Measurements from ENCODE around the gene GTPBP1. TPM values are rescaled to one million over a fixed set of nuclear protein-coding genes. Genes with fewer than 3 reads are reported as not detected.

Gene GTPBP1
- total RNA-seq, 4 donors from 2014 or later = 46.0 to 72.0 (median 56.6) TPM

DNA sequence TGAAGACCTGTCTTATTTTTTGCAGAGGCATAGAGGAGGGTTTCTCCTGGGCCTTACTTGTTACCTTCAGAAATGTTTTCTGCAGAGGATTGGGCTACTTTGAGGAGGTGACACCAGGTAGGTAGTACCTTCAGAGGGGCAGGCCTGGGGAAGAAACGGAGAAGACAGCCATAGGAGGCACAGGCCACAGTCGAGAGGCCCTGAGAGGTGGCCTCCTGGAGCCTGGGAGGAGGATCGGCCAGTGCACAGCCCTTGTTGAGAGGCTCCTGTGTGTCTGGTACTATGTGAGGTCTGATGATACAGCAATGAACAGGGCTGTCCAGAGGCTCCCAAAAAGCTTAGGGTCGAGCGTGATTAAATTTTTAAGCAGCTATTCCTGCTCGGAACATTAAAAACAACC, 11.5 kb downstream of the GTPBP1 start:
- H3K4me1 ChIP-seq = peaks cover 0 to 31% (median 6%) of the 10 kb centered on the region in 4 donors
- H3K4me3 ChIP-seq = no peak overlapping the region
- peak overlapping the region in 1 of 4 donors; percentile 74 for H3K27ac ChIP-seq
- no peak for DNase-seq (ENCODE audit: low spot score in 2 of 2)
- H3K36me3 ChIP-seq = peaks cover 0 to 50% (median 23%) of the 10 kb centered on the region in 3 donors
- 88 to 95% methylated on average over 6 of the region's 6 CpGs for WGBS, 2 donors
- no peaks in the 10 kb centered on the region for H3K9me3 ChIP-seq
- H3K27me3 ChIP-seq = no peaks in the 10 kb centered on the region
- TF ChIP-seq EP300 (IDR thresholded peaks at IDR 0.05) = no peak
- no peak for TF ChIP-seq POLR2A (IDR thresholded peaks at IDR 0.05)
- TF ChIP-seq, protein P1, sequence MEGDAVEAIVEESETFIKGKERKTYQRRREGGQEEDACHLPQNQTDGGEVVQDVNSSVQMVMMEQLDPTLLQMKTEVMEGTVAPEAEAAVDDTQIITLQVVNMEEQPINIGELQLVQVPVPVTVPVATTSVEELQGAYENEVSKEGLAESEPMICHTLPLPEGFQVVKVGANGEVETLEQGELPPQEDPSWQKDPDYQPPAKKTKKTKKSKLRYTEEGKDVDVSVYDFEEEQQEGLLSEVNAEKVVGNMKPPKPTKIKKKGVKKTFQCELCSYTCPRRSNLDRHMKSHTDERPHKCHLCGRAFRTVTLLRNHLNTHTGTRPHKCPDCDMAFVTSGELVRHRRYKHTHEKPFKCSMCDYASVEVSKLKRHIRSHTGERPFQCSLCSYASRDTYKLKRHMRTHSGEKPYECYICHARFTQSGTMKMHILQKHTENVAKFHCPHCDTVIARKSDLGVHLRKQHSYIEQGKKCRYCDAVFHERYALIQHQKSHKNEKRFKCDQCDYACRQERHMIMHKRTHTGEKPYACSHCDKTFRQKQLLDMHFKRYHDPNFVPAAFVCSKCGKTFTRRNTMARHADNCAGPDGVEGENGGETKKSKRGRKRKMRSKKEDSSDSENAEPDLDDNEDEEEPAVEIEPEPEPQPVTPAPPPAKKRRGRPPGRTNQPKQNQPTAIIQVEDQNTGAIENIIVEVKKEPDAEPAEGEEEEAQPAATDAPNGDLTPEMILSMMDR (IDR thresholded peaks at IDR 0.05) = no peak

GRCh38 chr22:38718414-38718813, 12.7 kb downstream of the GTPBP1 start:
- peaks cover 0 to 62% (median 34%) of the 10 kb centered on the region in 3 donors for H3K36me3 ChIP-seq

DNA sequence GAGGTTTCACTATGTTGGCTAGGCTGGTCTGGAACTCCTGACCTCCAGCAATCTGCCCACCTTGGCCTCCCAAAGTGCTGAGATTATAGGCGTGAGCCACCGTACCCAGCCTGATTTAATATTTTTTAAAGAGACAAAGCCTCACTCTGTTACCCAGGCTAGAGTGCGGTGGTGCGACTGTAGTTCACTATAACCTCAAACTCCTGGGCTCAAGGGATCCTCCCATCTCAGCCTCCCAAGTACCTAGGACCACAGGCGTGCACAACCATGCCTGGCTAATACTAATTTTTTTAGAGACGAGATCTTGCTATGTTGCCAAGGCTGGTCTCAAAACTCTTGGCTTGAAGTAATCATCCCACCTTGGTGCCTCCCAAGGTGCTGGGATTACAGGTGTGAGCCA, 13.5 kb downstream of the GTPBP1 start:
- H3K4me3 ChIP-seq = no peak overlapping the region
- H3K9me3 ChIP-seq = no peaks in the 10 kb centered on the region
- peaks cover 0 to 70% (median 40%) of the 10 kb centered on the region in 3 donors for H3K36me3 ChIP-seq
- DNase-seq (ENCODE audit: low spot score in 2 of 2) = no peak
- H3K27me3 ChIP-seq = no peaks in the 10 kb centered on the region
- H3K27ac ChIP-seq = peak overlapping the region in 3 of 4 donors; percentile 42 to 86 (median 74)
- H3K4me1 ChIP-seq = peaks cover 0 to 16% (median 3%) of the 10 kb centered on the region in 4 donors
- no peak for TF ChIP-seq EP300 (IDR thresholded peaks at IDR 0.05)
- 83 to 90% methylated on average over 6 of the region's 6 CpGs for WGBS, 2 donors

More at GRCh38 chr22:38718414-38718813, 12.7 kb downstream of the GTPBP1 start:
- DNase-seq (ENCODE audit: low spot score in 2 of 2) = no peak
- Histone ChIP-seq H3K9me3 (no peaks in the 10 kb centered on the region), H3K4me1 (peaks cover 0 to 23% (median 3%) of the 10 kb centered on the region in 4 donors), H3K27ac (peak overlapping the region in 3 of 4 donors; percentile 42 to 86 (median 74)), H3K27me3 (no peaks in the 10 kb centered on the region), H3K4me3 (no peak overlapping the region)
- WGBS, 2 donors = 19 to 22% methylated on average over 6 of the region's 6 CpGs
- TF ChIP-seq, protein P1 (IDR thresholded peaks at IDR 0.05) = peak; percentile 45 to 62 (median 53)
- TF ChIP-seq POLR2A (IDR thresholded peaks at IDR 0.05) = no peak
- peak in 1 of 2 donors; percentile 26 for TF ChIP-seq EP300 (IDR thresholded peaks at IDR 0.05)

GRCh38 chr22:38720350-38720749, 14.6 kb downstream of the GTPBP1 start:
- no peaks in the 10 kb centered on the region for H3K27me3 ChIP-seq
- WGBS, 2 donors = 87 to 92% methylated on average over 3 of the region's 3 CpGs
- H3K36me3 ChIP-seq = peaks cover 0 to 79% (median 51%) of the 10 kb centered on the region in 3 donors
- H3K4me1 ChIP-seq = peaks cover 0 to 16% (median 3%) of the 10 kb centered on the region in 4 donors
- no peaks in the 10 kb centered on the region for H3K9me3 ChIP-seq
- TF ChIP-seq, protein P1 (IDR thresholded peaks at IDR 0.05) = no peak
- TF ChIP-seq EP300 (IDR thresholded peaks at IDR 0.05) (no peak), POLR2A (IDR thresholded peaks at IDR 0.05) (no peak)
- H3K4me3 ChIP-seq = no peak overlapping the region
- H3K27ac ChIP-seq = no peak overlapping the region
- DNase-seq (ENCODE audit: low spot score in 2 of 2) = no peak

GRCh38 chr22:38721551-38721950, 15.8 kb downstream of the GTPBP1 start:
- peaks cover 0 to 16% (median 3%) of the 10 kb centered on the region in 4 donors for H3K4me1 ChIP-seq
- no peak for DNase-seq (ENCODE audit: low spot score in 2 of 2)
- WGBS, 2 donors = 89 to 92% methylated on average over 7 of the region's 7 CpGs
- TF ChIP-seq EP300 (IDR thresholded peaks at IDR 0.05) (no peak), POLR2A (IDR thresholded peaks at IDR 0.05) (no peak)
- TF ChIP-seq, protein P1 (IDR thresholded peaks at IDR 0.05) = no peak
- H3K27ac ChIP-seq = no peak overlapping the region
- H3K36me3 ChIP-seq = peaks cover 6 to 79% (median 53%) of the 10 kb centered on the region in 3 donors
- no peaks in the 10 kb centered on the region for H3K9me3 ChIP-seq
- no peaks in the 10 kb centered on the region for H3K27me3 ChIP-seq
- H3K4me3 ChIP-seq = no peak overlapping the region
